ENCODE data around the gene NDN. TPM values are rescaled to one million over a fixed set of nuclear protein-coding genes. Genes with fewer than 3 reads are reported as not detected.

The NDN gene
- total and polyA plus RNA-seq, 2 donors (not counting 3 experiments of a cell fraction or from before 2014, with no cell fraction given), result 19.2 to 23.1 TPM

GRCh38 chr15:23736033-23736673, 49.0 kb upstream of the NDN start:
- ChIA-PET POLR2A (no interaction called here), CTCF (no interaction called here)
- Histone ChIP-seq H3K9me1 (replicated peaks; ENCODE audit: control insufficient read depth, extremely low read depth, insufficient read depth, low read length) (no peaks in the 10 kb centered on the region), H3K4me1 (ENCODE audit: control insufficient read depth, extremely low read depth, insufficient read depth, low read length) (no peaks in the 10 kb centered on the region), H3K27ac (ENCODE audit: insufficient read depth, low read depth, low read length) (no peak overlapping the region), H3K79me2 (ENCODE audit: control insufficient read depth, insufficient read depth, low read length) (no peaks in the 10 kb centered on the region), H3K36me3 (ENCODE audit: control insufficient read depth in 2 of 2, extremely low read depth in 1 of 2, insufficient read depth in 2 of 2, low read length in 2 of 2) (no peaks in the 10 kb centered on the region), H3K4me3 (replicated peaks in 1 of 3; ENCODE audit: insufficient read depth in 1 of 3, low read depth in 1 of 3, low read length in 3 of 3) (no peak overlapping the region), H4K20me1 (replicated peaks; ENCODE audit: control insufficient read depth, extremely low read depth, insufficient read depth, low read length) (no peaks in the 10 kb centered on the region), H3K4me2 (ENCODE audit: insufficient read depth, low read length) (no peak overlapping the region), H3K27me3 (ENCODE audit: control insufficient read depth in 2 of 2, insufficient read depth in 2 of 2, low read length in 2 of 2) (no peaks in the 10 kb centered on the region), H3K9me3 (replicated peaks; ENCODE audit: control insufficient read depth, insufficient read depth, low read length) (no peaks in the 10 kb centered on the region), H2AFZ (ENCODE audit: low read depth, low read length) (no peak overlapping the region), H3K9ac (replicated peaks; ENCODE audit: extremely low read depth, insufficient read depth, low read length) (no peak overlapping the region)
- no TSS peak for BruUV-seq (replicated peaks)
- FAIRE-seq (no peak), DNase-seq (ENCODE audit: low read depth, low spot score) (no peak)
- intact Hi-C loops (cut with micrococcal nuclease), result no loop called here
- TF ChIP-seq MAX (IDR thresholded peaks at IDR 0.05; ENCODE audit: insufficient read depth, insufficient read length), result no peak
- no peak for TF ChIP-seq JUN (IDR thresholded peaks at IDR 0.05; ENCODE audit: borderline replicate concordance, insufficient read depth, insufficient read length, low read depth)
- TF ChIP-seq GATA2 (IDR thresholded peaks at IDR 0.05; ENCODE audit: insufficient read depth, insufficient read length, low read depth, low read length), result no peak
- no peak for TF ChIP-seq POLR2AphosphoS5 (IDR thresholded peaks at IDR 0.05; ENCODE audit: insufficient read depth, low read depth, low read length)
- TF ChIP-seq POLR2A (IDR thresholded peaks at IDR 0.05; ENCODE audit: low read depth, low read length), result no peak
- no peak for TF ChIP-seq FOS (IDR thresholded peaks at IDR 0.05; ENCODE audit: borderline replicate concordance, insufficient read depth, low read length)
- TF ChIP-seq CTCF (IDR thresholded peaks at IDR 0.05; ENCODE audit: extremely low read depth in 1 of 2, insufficient read depth in 1 of 2, low read depth in 1 of 2, low read length in 2 of 2), result no peak
- no peak for TF ChIP-seq MYC (IDR thresholded peaks at IDR 0.05; ENCODE audit: low read depth, low read length)
- TF ChIP-seq EZH2 (IDR thresholded peaks at IDR 0.05; ENCODE audit: borderline replicate concordance, low read depth, low read length, severe bottlenecking), result no peak
- dilution Hi-C loops (cut with MboI; ENCODE audit: extremely low pct_ligation_motif_present, low sequenced_read_pairs), result no loop called here

Measured in endothelial cell of umbilical vein (primary cell).